ENCODE data around the gene ZSCAN21. TPM values are rescaled to one million over a fixed set of nuclear protein-coding genes. Genes with fewer than 3 reads are reported as not detected.

Gene ZSCAN21
- polyA plus RNA-seq, 3 donors, result 1.5 to 4.6 (median 4.4) TPM

- peaks cover 46 to 72% of the 10 kb centered on the region in 2 donors for H3K36me3 Mint-ChIP-seq
- H4K20me1 ChIP-seq (ENCODE audit: insufficient read depth, low read length), result no peaks in the 10 kb centered on the region
- 100% methylated on average over 1 of the region's 4 CpGs for WGBS (ENCODE audit: insufficient coverage)
- peaks cover 0 to 1% (median 0%) of the 10 kb centered on the region in 7 donors for H3K9me3 Mint-ChIP-seq
- no peak for DNase-seq
- intact Hi-C loops (cut with micrococcal nuclease), result no loop called here
- H3K4me3 ChIP-seq (replicated peaks in 1 of 3; ENCODE audit: low read depth in 2 of 3, low read length in 3 of 3), result no peak overlapping the region
- H2AFZ ChIP-seq (ENCODE audit: insufficient read depth, low read depth, low read length, poor library complexity, severe bottlenecking), result no peak overlapping the region
- no peaks in the 10 kb centered on the region for H3K9me3 ChIP-seq (replicated peaks in 1 of 2; ENCODE audit: control insufficient read depth in 1 of 2, insufficient read depth in 1 of 2, low read length in 2 of 2)
- H3K27ac Mint-ChIP-seq, result peak overlapping the region in 2 of 7 donors; percentile 42 to 55
- no peaks in the 10 kb centered on the region for H3K4me1 Mint-ChIP-seq
- no peaks in the 10 kb centered on the region for H3K79me2 ChIP-seq (ENCODE audit: insufficient read depth, low read length)
- no peak for TF ChIP-seq CTCF (IDR thresholded peaks at IDR 0.05)
- no peaks in the 10 kb centered on the region for H3K4me1 ChIP-seq (ENCODE audit: control insufficient read depth in 1 of 2, insufficient read depth in 2 of 2, low read length in 2 of 2)
- no peaks in the 10 kb centered on the region for H3K27me3 ChIP-seq (ENCODE audit: control insufficient read depth in 2 of 2, insufficient read depth in 2 of 2, low read length in 2 of 2)
- H3K9ac ChIP-seq (ENCODE audit: insufficient read depth, low read length, poor library complexity, severe bottlenecking), result no peak overlapping the region
- H3K27me3 Mint-ChIP-seq (ENCODE audit: low read depth in 3 of 3), result peaks cover 0 to 6% (median 1%) of the 10 kb centered on the region in 3 donors
- no peak overlapping the region for H3K4me2 ChIP-seq (replicated peaks; ENCODE audit: extremely low read depth, low read length, poor library complexity, severe bottlenecking)
- no peak overlapping the region for H3K27ac ChIP-seq (ENCODE audit: low read depth in 1 of 2, low read length in 2 of 2)
- H3K4me3 Mint-ChIP-seq, result no peak overlapping the region
- peaks cover 28 to 68% of the 10 kb centered on the region in 2 donors for H3K36me3 ChIP-seq (replicated peaks in 1 of 2; ENCODE audit: control insufficient read depth in 1 of 2, insufficient read depth in 2 of 2, low read length in 2 of 2)
Observed at GRCh38 chr7:100063376-100063775, 13.8 kb downstream of the ZSCAN21 start.

DNA sequence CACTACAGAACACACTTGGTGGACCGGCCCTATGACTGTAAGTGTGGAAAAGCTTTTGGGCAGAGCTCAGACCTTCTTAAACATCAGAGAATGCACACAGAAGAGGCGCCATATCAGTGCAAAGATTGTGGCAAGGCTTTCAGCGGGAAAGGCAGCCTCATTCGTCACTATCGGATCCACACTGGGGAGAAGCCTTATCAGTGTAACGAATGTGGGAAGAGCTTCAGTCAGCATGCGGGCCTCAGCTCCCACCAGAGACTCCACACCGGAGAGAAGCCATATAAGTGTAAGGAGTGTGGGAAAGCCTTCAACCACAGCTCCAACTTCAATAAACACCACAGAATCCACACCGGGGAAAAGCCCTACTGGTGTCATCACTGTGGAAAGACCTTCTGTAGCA lies 14.6 kb downstream of the ZSCAN21 start:
- no peak overlapping the region for H3K9ac ChIP-seq (ENCODE audit: insufficient read depth, low read length, poor library complexity, severe bottlenecking)
- intact Hi-C loops (cut with micrococcal nuclease), result no loop called here
- no peaks in the 10 kb centered on the region for H3K27me3 ChIP-seq (ENCODE audit: control insufficient read depth in 2 of 2, insufficient read depth in 2 of 2, low read length in 2 of 2)
- Mint-ChIP-seq H3K9me3 (peaks cover 0 to 1% (median 0%) of the 10 kb centered on the region in 7 donors), H3K27me3 (ENCODE audit: low read depth in 3 of 3) (peaks cover 0 to 6% (median 1%) of the 10 kb centered on the region in 3 donors), H3K4me1 (no peaks in the 10 kb centered on the region), H3K36me3 (peaks cover 39 to 71% of the 10 kb centered on the region in 2 donors), H3K4me3 (no peak overlapping the region), H3K27ac (peak overlapping the region in 1 of 7 donors; percentile 33)
- no peaks in the 10 kb centered on the region for H4K20me1 ChIP-seq (ENCODE audit: insufficient read depth, low read length)
- no peaks in the 10 kb centered on the region for H3K9me3 ChIP-seq (replicated peaks in 1 of 2; ENCODE audit: control insufficient read depth in 1 of 2, insufficient read depth in 1 of 2, low read length in 2 of 2)
- WGBS (ENCODE audit: insufficient coverage), result 100% methylated on average over 4 of the region's 9 CpGs
- no peak overlapping the region for H3K4me2 ChIP-seq (replicated peaks; ENCODE audit: extremely low read depth, low read length, poor library complexity, severe bottlenecking)
- no peak overlapping the region for H3K27ac ChIP-seq (ENCODE audit: low read depth in 1 of 2, low read length in 2 of 2)
- H3K36me3 ChIP-seq (replicated peaks in 1 of 2; ENCODE audit: control insufficient read depth in 1 of 2, insufficient read depth in 2 of 2, low read length in 2 of 2), result peaks cover 20 to 62% of the 10 kb centered on the region in 2 donors
- TF ChIP-seq CTCF (IDR thresholded peaks at IDR 0.05), result no peak
- no peak overlapping the region for H3K4me3 ChIP-seq (replicated peaks in 1 of 3; ENCODE audit: low read depth in 2 of 3, low read length in 3 of 3)
- H3K4me1 ChIP-seq (ENCODE audit: control insufficient read depth in 1 of 2, insufficient read depth in 2 of 2, low read length in 2 of 2), result no peaks in the 10 kb centered on the region
- no peak for DNase-seq
- no peak overlapping the region for H2AFZ ChIP-seq (ENCODE audit: insufficient read depth, low read depth, low read length, poor library complexity, severe bottlenecking)
- no peaks in the 10 kb centered on the region for H3K79me2 ChIP-seq (ENCODE audit: insufficient read depth, low read length)
